ENCODE results near the gene CLEC2L. TPM values are rescaled to one million over a fixed set of nuclear protein-coding genes. Genes with fewer than 3 reads are reported as not detected.

Gene CLEC2L
- polyA plus RNA-seq, 3 donors = 0.69 to 1.2 (median 0.82) TPM

DNA sequence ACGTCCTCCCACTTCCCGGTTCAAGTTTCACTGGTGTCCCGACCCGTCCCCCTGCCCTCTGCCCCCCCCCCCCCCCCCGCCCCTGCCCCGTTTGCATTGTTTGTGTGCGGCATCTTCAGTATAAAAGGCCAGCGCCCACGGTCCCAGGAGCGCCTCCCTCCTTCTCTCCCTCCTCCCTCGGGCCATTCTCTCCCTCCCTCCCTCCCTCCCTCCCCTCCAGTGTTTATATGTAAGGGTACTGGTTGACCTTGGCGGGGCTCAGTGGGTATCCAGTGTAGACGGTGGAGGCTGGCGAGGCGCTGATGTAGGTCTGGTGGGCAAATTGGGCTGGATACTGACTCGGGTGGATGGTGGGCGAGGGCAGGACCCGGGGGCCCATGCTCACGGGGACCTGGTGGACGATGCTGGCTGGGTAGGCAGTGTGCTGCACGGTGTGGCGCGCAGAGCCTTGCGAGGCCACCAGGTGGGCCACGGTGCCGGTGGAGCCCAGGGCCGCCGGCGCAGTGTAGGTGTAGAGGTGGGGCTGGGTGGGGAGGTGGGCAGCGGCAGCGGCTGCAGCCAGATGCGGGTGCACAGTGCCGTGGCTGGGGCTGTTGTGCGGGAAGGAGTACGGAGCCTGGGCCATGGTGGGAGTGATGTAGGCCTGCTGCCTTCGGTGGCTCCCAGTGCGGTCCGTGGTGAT is 49.4 kb downstream of the CLEC2L start:
- DNase-seq (ENCODE audit: low read depth in 3 of 3, low spot score in 2 of 3) = no peak

DNA sequence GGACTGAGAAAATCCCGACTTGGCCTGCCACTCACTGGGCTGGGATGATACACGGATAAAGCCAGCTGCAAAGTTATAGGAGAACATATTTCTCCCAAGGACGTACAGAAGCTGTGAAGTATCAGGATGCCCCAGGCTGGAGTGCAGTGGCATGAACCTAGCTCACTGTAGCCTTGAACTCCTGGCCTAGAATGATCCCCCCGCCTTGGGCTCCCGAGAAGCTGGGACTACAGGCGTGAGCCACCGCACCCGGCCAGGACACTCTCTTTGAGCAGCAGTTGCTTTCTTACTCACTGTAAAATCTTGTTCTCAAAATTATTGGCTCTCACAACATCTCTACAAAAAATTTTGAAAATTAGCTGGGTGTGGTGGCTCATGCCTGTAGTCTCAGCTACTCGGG is 50.4 kb downstream of the CLEC2L start:
- DNase-seq (ENCODE audit: low read depth in 3 of 3, low spot score in 2 of 3) = no peak

DNA sequence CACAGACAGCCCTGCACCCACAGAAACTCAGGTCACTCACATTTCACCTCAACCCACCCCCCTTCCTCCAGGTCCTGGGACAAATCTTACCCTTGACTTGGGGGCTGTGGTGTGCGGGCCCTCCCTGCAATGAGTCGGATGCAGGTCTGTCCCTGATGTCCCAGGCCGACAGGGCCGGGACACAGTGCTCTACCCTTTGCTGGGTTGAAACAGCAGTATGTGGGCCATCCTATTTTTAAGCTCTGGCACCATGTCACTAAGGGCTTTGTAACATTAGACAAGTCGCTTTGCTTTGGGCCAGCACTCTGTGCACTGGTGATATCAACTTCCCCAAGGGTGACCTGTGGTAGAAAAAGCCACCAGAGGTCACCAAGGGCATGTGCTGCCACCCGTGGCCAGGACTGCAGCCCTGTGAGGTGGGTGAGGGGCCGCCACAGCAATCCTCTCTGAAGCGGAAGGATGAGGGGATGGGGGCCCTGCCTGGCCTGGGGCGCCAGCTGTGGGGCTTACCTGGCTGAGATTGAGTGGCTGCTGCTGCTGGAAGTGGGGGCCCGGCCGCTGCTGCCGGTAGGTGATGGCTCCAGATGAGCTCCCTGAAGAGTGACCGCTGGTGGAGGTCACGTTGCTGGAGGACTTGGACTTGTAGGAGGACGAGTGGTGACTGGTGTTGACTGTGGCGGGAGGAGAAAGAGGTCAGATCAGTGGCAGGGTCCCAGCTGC is 51.3 kb downstream of the CLEC2L start:
- no peak for DNase-seq (ENCODE audit: low read depth in 3 of 3, low spot score in 2 of 3)

DNA sequence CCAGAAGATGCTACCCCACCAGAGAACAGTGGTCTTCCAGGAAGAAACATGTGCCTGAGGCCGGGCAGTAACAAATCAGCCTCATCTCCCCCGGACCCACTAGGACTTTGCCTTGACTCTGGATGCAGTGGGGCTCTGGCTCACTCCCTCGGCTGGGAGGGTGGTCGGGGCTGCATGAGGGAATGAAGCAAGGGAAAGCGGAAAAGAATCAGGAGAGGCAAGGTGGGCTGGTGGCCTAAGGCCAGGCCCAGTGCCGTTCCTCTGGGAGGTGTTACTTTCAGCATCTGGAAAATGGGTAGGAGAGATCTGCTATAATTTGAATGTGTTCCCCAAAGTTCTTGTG is 51.8 kb downstream of the CLEC2L start:
- DNase-seq (ENCODE audit: low read depth in 3 of 3, low spot score in 2 of 3) = no peak

DNA sequence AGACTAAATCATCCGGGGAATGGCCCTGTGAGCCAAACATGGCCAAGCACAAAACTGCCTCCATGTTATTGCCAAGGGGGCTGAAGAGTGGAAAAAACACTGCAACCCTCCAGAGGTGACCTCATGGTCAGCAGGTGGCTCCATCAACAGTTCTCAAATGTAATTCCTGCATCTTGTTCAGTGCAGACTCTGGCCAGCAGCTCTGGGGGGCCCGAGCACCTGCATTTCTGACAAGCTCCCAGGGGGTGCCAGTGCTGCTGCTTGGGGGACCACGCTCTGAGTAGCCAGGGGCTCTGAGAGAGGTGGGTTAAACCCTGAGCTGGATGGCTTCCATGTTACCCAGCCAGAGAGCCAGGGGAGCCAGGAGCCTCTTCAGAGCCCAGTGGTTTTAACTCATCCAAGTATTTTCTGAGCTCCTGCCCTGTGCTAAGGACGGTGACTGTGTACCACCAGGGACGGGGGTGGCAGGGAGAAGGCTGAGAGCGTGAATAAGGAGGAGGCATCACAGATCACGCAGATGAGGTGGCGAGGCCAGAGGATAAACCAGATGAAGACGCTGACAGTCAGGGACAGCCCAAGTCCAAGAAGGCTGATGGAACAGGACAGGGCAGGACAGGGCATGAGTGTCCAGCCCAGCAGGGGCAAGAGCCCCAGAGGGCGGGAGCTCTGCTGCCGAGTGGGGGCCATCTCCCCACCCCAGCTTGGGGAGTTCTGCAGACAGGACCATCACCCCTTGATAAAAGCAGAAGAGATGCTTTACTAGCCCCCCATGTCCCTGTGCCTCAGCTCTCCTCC is 52.9 kb downstream of the CLEC2L start:
- DNase-seq (ENCODE audit: low read depth in 3 of 3, low spot score in 2 of 3) = no peak

DNA sequence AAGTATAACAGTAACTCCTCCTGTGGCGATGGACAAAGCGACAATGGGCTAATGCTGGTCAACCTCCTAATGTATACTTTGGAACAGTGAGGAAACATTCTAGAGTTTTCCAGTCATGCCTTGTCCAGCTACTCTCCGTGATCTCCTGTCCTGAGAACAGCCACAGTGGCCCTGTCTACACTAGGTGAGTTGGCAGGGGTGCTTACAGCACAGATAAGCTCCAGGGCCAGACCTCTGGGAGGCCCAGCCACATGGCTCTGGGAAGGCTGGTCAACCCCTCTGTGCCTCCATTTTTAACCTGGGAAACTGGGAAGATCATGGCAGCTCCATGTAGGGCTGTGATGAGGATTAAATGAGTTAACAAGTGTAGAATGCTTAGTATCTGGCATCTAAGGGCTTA is 57.0 kb downstream of the CLEC2L start:
- DNase-seq (ENCODE audit: low read depth in 3 of 3, low spot score in 2 of 3) = no peak

DNA sequence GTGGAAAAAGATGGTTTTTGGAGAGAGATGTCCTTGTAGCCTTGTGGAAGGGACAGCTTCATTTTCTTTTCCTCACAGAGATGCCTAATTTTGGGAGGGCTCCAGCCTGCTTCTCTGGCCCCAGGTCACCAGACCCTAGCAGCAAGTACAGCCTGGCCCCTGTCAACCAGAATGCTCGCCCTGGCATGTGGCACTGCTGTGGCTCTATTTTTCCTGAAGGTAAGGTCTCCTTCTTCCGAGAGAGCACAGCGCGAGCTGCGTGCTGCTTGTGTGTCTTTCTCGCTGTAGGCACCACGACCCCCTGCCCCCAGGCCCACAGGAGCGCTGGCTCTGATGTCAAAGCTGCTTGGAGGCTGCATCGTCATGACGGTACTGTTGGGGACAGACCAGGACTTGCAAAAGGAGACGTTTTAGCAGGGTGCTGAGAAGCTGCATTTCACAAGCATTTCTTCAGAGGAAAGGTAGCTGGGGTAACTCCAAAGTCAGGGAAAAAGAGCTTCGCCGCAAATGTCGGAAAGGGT is 58.7 kb downstream of the CLEC2L start:
- DNase-seq (ENCODE audit: low read depth in 3 of 3, low spot score in 2 of 3) = no peak

DNA sequence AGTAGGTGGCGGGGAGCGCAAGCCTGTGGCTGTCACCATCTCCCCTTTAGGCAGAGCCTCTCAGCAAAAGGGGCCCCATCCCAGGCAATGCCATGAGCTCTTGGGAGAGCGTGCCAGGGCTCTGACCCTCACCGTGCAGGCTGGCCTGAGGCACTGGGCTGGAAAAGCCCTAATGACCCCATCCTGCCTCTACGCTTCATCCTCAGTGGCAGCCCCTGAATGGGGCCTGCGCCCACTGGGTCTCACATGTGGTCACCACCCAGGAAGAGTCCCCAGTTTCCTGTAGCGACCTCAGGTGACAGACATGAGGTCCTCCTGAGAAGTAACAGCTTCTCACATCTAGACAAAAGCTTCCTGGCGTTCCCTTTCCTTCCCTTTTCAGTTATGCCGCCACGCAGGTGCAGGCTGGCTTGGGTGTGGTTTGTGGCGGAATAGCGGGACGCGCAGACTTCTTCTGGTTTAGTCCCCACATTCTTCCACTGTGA is 59.2 kb downstream of the CLEC2L start:
- DNase-seq (ENCODE audit: low read depth in 3 of 3, low spot score in 2 of 3) = no peak

DNA sequence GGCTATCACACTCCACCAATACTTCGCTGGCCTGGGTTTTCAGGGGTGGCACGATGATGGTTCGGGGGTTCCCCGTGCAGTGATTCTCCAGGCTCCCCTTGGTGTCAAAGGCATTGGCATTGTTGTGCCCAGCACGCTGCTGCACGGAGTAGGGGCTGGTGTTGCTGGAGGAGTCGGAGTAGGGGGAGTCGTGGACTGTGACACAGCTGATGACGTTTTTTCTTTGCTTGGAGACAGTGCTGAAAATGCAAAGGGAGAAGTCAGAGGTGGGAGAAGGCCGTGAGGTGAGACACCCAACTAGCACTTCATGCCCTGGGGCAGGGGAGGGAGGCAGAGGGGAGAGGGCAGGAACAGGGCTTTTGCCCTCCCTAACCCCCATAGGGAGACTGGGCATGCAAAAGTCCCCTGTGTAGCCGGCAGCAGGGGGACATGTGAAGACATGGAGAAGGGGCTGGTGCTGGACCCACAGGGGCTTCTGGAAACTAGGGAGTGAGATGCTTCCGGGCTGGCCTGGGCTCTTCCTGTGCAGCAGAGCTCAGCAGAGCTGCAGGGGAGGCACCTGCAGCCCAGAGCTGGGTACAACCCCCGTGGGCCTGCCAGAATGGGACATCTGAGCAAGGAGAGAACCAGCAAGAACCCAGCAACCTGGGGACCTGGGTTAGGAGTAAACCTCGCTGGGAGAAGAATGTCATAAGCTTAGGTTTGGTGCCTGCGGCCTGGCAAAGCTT is 60.5 kb downstream of the CLEC2L start:
- no peak for DNase-seq (ENCODE audit: low read depth in 3 of 3, low spot score in 2 of 3)

DNA sequence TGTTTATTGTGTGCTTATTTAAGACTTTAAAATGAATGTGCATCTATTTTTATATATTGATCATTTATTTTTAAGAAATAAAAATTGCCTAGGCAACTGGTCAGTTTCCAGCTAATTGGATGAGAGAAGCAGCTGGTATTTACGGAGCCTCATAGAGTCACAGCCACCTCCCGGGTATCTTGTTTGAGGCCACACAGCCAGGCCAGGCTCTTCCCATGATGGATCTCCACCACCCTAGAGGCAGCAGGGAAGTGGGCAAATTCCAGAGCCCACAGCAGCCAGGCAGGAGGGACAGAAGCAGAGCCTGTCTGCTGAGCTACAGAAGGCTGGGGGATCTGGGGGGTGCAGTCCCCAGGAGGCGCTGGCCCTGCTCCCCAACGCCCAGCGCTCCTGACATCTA is 61.6 kb downstream of the CLEC2L start:
- no peak for DNase-seq (ENCODE audit: low read depth in 3 of 3, low spot score in 2 of 3)

DNA sequence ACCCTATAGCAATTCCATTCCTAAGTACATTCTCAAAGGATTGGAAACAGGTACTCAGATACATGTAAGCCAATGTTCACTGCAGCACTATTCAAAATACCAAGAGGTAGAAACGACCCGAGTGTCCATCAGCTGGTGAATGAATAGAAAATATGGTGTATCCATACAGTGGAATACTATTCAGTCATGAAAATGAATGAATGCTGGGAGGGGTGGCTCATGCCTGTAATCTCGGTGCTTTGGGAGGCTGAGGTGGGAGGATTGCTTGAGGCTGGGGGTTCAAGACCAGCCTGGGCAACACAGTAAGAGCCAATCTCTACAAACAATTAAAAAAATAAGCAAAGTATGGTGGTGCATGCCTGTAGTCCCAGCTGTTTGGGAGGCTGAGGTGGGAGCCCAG is 62.8 kb downstream of the CLEC2L start:
- no peak for DNase-seq (ENCODE audit: low read depth in 3 of 3, low spot score in 2 of 3)

DNA sequence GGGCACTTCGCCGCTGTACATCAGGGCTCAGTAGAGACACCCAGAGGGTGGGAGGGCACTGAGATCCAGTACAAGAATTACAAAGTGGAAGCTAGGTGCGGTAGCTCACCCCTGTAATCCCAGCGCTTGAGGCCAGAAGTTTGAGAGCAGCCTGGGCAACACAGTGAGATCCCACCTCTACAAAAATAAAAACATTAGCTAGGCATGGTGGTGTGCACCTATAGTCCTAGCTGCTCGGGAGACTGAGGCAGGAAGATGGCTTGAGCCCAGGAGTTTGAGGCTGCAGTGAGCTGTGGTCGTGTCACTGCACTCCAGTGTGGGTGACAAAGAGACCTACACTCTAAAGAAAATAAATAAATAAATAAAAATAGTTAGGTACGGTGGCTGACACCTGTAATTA is 64.0 kb downstream of the CLEC2L start:
- DNase-seq (ENCODE audit: low read depth in 3 of 3, low spot score in 2 of 3) = no peak

DNA sequence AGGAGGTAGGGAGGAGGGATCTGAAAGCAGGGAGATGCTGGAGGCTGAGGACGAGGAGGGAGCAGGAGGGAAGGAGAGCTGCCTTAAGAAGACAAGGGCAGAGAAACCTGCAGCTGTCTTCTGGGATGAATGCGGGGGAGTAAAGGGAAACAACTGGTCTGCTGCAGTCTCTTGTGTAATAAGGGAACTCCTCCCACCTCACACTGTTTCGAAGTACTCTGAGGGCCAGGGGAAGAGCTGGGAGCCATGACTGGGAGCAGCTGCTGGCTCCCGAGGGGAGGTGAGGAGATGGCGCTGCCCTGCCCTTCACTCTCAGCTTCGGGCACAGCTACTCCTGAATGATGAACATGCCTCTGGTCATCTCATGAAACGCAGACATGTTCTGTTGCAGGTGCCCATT is 65.1 kb downstream of the CLEC2L start:
- DNase-seq (ENCODE audit: low read depth in 3 of 3, low spot score in 2 of 3) = peak; percentile 27 to 63 (median 37)

DNA sequence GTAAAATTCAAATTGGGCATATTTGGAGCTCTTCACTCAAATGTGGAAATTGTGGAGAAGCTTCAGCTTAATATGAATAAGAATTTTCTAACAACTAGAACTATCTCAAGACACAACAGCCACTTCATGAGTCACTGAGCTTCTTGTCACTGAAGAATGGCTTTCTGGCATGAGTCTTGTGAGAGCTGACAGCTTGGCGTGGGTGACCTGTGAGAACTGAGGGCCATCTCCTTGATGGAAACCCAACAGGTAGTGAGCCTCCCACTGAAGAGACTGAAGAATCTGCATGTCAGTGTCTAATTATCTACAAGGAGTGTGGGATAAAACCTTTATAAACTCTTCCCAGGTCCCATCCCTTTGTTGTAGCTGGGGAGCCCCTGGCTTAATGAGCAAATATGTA is 66.0 kb downstream of the CLEC2L start:
- no peak for DNase-seq (ENCODE audit: low read depth in 3 of 3, low spot score in 2 of 3)

DNA sequence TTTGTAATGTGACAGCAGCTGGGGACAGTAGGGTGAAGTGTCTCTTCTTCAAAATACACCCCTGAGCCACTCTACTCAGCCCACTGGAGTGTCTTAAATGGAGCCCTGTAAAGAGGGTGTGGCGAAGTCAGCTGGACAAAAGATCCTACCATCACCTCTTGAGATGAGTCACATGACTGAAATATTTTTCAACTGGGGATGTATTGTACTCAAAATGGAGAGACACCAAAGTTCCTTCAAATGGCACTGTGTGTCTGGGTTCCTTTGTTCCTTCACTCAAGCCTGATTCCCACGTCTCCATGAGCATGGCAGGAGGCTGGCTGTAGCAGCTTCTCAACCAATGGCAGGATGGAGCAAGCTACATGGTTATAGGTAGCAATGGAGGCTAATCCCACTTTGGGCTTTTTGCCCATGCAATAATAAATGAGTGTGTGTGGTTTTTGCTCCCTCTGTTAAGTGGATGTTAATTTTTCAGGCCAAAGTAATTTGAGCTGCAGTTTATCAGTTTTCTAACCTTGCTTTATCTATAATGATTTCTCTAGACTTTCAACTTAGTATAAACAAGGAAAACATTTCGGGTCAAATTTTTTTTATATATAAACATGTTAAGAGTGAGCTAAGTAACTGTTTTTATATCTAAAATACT is 68.2 kb downstream of the CLEC2L start:
- no peak for DNase-seq (ENCODE audit: low read depth in 3 of 3, low spot score in 2 of 3)

DNA sequence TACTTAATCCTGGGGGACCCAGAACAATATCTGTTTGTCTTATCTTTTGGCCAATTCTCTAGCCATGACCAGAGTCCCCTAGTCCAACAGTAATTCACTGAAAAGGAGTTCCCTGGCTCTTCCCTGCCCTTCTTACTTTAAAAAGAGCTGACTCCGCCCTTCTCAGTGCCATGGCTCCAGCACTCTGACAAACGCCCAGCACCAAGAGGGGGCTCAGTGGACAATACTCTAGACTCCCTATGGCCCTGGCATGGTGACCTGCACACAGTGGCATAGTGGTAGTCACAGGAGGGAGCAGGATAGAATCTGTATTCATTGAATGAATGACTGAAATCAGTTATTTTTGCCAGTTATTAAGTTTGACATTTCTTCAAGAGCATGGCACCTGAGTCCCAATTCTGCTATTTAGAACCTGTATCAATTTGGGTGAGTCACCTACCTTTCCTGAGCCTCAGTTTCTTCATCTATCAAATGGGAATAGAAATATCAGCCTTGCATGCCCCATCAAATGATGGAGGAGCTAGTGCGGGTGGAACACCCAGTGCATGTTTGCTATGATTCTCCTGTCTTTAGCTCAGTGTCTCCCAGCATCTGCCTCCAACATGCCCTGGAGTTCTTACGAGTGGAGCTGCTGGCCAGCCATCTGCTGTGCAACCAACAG is 69.4 kb downstream of the CLEC2L start:
- no peak for DNase-seq (ENCODE audit: low read depth in 3 of 3, low spot score in 2 of 3)

DNA sequence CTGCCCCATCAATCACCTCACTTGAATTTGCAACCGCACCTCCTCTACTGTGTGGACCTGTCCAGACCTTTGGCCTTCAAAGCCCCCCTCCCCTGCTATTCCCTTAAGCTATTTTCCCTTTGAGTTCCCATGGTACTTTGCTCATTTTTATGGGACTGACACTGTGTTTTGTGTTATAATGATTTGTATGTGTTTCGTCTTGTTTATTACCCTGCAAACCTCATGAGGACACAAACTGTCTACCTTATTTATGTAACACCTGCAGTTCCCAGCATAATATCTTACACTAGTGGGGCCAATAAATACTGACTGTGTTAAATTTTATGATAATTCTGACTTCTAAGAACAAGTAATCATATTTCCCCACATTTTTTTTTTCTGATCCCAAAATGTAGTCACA is 70.6 kb downstream of the CLEC2L start:
- DNase-seq (ENCODE audit: low read depth in 3 of 3, low spot score in 2 of 3) = no peak

All from right renal cortex interstitium (tissue), 3 donors.